Mucosa of stomach (tissue), 1 donor: ENCODE results near the gene HSPB6.
"Not testable (repeated sequence)": the region's sequence is repeated elsewhere in the genome, so short reads cannot be mapped to it uniquely, and the experiment has no call there.

ENCODE experiments used
- H3K27me3 ChIP-seq: one replicate; pipeline ENCODE4 v1.7.0; 2013; ENCODE audit warnings: mild to moderate bottlenecking, low read length; ENCODE audit not compliant: control insufficient read depth, insufficient read depth
- H3K36me3 ChIP-seq: one replicate; pipeline ENCODE4 v1.7.0; 2013; ENCODE audit warnings: low read length; ENCODE audit not compliant: control insufficient read depth, insufficient read depth
- H3K4me1 ChIP-seq: one replicate; pipeline ENCODE4 v1.7.0; 2013; ENCODE audit warnings: mild to moderate bottlenecking, low read length; ENCODE audit not compliant: control insufficient read depth, insufficient read depth
- H3K4me3 ChIP-seq: one replicate; pipeline ENCODE4 v1.7.0; 2013; ENCODE audit warnings: low read length
- H3K9ac ChIP-seq: one replicate; pipeline ENCODE4 v1.7.0; 2013; ENCODE audit warnings: mild to moderate bottlenecking, low read length, moderate library complexity
- H3K9me3 ChIP-seq: one replicate; pipeline ENCODE4 v1.7.0; 2013; ENCODE audit warnings: mild to moderate bottlenecking, low read length, moderate library complexity; ENCODE audit not compliant: control insufficient read depth
- donor health status: Pancreatic carcinoma.

The HSPB6 gene

DNA sequence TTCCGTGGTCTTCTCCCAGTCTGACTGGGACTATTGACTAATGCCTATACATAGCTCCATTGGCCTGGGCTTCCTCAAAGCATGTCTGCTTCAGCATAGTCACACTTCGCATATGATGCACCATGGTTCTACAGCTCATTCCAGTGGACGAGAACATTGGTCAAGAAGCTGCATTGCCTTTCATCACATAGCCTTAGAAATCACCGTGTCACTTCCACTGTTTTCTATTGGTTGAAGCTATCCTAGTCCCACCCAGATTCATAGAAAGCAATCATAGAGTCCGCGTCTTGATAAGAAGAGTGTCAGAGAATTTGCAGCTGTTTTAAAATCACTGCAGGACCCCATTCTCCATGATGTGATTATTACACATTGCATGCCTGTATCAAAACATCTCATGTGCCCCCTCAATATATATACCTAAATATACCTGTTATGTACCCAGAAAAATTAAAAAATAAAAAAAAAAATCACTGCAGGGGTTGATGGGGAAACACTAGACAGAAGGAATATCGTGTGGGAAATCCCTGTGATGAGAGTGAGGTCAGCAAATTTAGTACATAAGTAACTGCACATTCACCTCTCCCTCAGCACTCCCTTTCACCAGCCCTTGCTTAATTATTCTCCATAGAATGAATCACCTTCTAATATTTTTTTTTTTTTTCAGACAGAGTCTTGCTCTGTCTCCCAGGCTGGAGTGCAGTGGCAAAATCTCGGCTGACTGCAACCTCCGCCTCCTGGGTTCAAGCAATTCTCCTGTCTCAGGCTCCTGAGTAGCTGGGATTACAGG lies 16.4 kb upstream of the HSPB6 start:
- Histone ChIP-seq H3K36me3 (no peaks in the 10 kb centered on the region), H3K9me3 (no peaks in the 10 kb centered on the region), H3K4me3 (no peak overlapping the region), H3K4me1 (no peaks in the 10 kb centered on the region), H3K27me3 (no peaks in the 10 kb centered on the region), H3K9ac (no peak overlapping the region)

DNA sequence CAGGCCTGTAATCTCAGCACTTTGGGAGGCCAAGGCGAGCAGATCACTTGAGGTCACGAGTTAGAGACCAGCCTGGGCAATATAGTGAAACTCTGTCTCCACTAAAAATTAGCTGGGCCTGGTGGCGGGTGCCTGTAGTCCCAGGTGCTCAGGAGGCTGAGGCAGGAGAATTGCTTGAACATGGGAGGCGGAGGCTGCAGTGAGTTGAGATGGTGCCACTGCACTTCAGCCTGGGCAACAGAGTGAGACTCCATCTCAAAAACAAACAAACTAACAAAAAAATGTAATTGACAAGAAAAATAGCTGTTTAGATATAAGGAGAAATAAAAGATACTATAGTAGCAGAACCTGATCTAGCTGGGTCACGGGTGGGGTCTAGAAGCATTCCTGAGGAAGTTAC lies 15.5 kb upstream of the HSPB6 start:
- not testable (repeated sequence) for H3K4me1 ChIP-seq, H3K9me3 ChIP-seq, H3K9ac ChIP-seq, H3K27me3 ChIP-seq, H3K36me3 ChIP-seq, H3K4me3 ChIP-seq

DNA sequence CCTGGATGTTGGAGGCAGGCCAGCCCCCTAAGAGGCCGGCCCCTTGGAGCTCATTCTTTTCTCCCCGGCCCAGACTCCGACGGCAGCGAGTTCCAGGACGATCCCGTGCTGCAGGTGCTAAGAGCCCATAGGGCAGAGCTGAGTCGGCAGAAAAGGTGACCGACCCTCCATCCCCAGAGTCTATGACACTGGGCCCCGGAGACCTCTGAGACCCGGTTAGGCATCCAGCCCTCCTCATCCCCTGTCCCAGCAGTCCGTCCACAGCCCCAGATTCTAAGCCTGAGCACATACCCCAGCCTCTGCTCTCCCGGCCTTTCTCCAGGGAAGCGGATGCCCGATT lies 11.2 kb upstream of the HSPB6 start:
- Histone ChIP-seq H3K9me3 (no peaks in the 10 kb centered on the region), H3K9ac (no peak overlapping the region), H3K27me3 (no peaks in the 10 kb centered on the region), H3K4me1 (no peaks in the 10 kb centered on the region), H3K4me3 (no peak overlapping the region), H3K36me3 (no peaks in the 10 kb centered on the region)

DNA sequence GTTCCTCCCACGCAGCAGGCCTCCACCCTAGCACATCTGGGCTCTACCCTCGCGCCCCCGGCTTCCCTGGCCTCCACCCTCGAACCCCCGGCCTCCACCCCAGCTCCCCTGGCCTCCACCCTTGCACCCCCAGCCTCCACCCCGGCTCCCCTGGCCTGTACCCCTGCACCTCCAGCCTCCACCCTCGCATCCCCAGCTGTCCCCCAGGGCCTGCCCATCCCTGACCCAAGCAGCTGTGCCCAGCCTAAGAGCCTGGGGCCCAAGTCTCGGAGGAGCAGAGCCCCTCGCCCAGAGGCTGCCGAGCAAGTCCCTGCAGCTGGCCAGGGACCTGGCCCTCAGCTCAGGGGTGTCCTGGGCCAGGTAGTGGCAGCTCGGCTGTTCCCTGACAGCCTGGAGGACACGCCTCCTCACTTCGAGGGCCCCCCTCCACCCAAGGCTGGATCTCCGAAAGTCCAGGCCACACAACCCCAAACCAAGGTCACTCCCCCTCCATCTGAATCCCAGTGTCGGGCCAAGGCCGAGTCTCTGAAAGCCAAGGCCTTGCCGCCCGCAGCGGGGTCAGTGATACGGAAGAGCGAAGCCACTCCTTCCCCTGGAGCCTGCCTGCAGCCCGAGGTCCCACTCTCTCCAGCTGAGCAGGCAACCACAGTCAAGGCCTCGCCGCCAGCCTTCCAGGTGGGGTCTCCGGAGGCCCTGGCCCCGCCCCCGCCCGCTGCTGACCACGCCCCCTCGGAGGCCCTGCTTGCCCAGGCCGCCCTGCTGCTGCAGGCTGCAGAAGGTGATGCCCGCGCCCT lies 10.7 kb upstream of the HSPB6 start:
- H3K36me3 ChIP-seq = no peaks in the 10 kb centered on the region
- H3K4me3 ChIP-seq = no peak overlapping the region
- no peaks in the 10 kb centered on the region for H3K4me1 ChIP-seq
- H3K9ac ChIP-seq = no peak overlapping the region
- no peaks in the 10 kb centered on the region for H3K27me3 ChIP-seq
- H3K9me3 ChIP-seq = no peaks in the 10 kb centered on the region

DNA sequence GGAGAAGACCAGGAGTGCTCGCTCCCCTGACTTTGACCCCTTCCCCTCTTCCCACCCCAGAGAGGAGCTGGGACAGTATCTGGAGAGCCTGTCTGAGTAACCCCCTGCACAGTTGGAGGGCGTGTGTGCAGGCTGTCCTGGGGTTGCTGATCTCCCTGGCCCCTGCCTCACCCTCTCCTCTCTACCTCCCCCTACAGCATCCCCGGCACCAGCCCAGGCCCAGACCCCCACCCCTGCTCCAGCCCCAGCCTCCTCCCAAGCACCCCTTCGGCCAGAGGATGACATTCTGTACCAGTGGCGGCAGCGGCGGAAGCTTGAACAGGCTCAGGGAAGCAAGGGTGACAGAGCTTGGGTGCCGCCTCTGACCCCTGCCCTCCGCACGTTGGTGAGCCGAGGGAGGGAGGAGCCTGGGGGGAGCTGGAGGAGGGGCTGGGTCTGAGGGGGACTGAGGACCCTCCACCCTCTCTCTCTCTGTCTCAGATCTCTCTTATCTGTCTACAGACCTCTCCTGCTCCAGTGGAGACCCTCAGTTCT lies 9.8 kb upstream of the HSPB6 start:
- H3K9me3 ChIP-seq = no peaks in the 10 kb centered on the region
- H3K36me3 ChIP-seq = no peaks in the 10 kb centered on the region

DNA sequence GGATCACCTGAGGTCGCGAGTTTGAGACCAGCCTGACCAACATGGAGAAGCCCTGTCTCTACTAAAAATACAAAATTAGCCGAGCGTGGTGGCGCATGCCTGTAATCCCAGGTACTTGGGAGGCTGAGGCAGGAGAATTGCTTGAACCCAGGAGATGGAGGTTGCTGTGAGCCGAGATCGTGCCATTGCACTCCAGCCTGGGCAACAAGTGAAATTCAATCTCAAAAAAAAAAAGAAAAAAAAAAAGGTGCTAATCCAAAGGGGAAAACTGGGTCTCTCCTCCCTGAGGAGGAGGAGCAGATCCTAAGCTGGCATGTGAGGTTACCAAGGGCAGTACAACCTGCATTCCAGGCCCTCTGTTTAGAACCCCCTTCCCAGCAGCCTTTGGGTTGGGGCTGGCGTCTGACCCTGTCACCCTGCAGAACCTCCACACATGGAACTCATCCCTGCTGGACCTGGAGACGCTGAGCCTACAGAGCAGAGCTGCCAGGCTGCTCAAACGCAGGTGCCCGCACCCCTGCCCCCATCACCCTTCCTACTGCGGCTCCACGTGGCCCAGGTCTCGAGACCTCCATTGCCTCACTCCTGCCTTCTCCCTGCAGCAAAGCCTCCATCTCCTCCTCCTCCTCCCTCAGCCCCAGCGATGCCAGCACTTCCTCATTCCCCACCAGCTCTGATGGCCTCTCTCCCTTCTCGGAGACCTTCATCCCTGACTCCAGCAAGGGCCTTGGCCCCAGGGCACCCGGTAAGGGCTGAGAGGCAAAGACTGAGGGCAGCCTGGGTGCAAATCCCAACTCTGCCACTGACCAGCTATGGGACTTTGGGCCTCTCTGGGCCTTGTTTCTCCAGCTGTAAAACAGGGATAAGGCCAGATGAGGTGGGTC lies 7.8 kb upstream of the HSPB6 start:
- Histone ChIP-seq H3K9ac (no peak overlapping the region), H3K4me1 (no peaks in the 10 kb centered on the region), H3K9me3 (no peaks in the 10 kb centered on the region), H3K27me3 (no peaks in the 10 kb centered on the region), H3K4me3 (no peak overlapping the region), H3K36me3 (no peaks in the 10 kb centered on the region)

More for the DNA sequence above, 9.8 kb upstream of the HSPB6 start:
- Histone ChIP-seq H3K27me3 (no peaks in the 10 kb centered on the region), H3K4me3 (no peak overlapping the region), H3K4me1 (no peaks in the 10 kb centered on the region), H3K9ac (no peak overlapping the region)

DNA sequence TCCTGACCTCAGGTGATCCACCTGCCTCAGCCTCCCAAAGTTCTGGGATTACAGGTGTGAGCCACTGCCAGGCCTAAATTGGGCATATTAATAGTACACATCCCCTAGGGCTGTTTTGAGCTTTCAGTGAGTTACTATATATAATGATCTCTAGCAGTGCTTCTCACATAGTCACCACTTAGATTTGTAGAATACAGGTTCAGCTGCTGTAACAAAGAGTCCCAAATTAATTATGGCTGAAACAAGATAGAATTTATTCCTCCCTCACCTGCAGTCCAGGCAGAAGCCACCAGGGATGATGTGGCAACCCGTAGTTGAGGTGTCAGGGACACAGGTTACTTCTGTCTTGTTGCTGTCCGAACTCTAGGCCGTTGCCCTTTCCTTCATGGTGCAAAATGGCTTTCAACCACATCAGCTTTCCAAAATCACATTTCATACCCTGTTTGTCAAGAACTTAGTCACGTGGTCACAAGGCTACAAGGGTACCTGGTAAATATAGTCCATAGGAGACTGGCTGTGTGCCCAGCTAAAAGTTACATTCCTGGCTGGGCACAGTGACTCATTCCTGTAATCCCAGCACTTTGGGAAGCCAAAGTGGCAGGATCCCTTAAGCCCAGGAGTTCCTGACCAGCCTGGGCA lies 4.0 kb upstream of the HSPB6 start:
- Histone ChIP-seq H3K4me1 (peaks cover 26% of the 10 kb centered on the region), H3K9ac (no peak overlapping the region), H3K4me3 (no peak overlapping the region), H3K27me3 (peaks cover 10% of the 10 kb centered on the region), H3K9me3 (no peaks in the 10 kb centered on the region), H3K36me3 (no peaks in the 10 kb centered on the region)

DNA sequence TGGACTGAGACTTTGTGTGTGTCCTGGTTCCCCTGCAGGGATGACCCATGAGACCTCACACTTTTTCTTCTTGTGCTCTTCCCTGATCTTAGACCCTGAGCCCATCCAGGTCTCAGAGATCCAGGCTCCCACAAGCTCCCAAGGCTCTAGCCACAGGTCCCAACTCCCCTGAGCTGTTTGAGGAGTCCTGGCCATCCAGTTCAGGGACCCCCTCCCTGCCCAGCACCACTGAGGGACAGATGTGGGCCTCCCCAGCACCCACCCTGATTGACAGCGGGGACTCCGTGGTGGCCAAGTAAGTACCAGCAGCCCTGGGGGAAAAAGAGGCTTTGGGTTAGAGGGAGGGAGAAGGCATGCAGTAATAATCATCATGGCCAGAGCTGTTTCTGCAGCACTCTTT lies 2.9 kb upstream of the HSPB6 start:
- no peaks in the 10 kb centered on the region for H3K9me3 ChIP-seq
- no peak overlapping the region for H3K9ac ChIP-seq
- no peaks in the 10 kb centered on the region for H3K36me3 ChIP-seq
- H3K4me1 ChIP-seq = peaks cover 37% of the 10 kb centered on the region
- H3K27me3 ChIP-seq = peaks cover 18% of the 10 kb centered on the region
- no peak overlapping the region for H3K4me3 ChIP-seq

DNA sequence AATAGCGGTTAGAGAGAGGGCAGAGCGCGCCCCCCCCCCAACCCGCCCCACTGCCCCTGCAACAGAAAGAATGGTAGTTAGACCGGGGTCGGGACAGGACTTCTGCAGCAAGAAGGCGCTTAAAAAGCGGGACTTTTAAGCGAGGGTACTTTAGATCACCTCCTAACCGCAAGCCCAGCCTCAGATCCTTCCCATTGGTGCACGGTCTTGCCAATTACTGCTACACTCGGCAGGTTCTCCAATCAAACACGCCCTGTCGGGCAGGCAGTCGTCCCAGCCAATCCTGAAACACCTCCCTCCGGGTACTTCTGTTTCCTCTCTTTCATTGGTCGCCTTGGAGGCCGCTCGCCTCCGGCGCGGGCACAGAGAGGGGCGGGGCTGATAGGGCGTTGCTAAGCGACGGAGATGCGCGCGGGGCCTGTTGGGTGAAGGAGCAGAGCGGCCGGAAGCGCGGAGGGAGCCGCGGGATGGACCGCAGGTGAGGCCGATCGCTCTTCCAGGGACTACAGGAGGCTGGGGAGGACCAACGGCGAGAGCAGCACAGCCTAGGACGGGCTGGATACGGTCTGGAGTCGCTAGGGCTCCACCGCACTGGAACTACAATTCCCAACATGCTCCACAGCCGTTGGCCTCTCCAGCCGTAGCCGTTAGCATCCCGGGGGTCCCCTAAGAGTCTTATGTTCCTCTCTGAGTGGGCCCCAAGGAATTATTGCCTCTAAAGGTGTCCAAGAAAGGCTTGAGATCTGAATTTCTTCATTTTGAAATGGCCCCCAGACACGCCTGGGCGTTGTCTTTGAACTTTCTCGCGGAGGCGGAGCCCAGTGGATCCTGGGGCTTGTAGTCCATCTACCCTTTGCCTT lies 1.1 kb upstream of the HSPB6 start, which contains the start of gene PROSER3:
Gene PROSER3, plus strand, starts transcription at position 428 of the 860 bp plus-strand sequence. Its CDS starts 40 bp downstream, at position 468.
- Histone ChIP-seq H3K36me3 (peaks cover 7% of the 10 kb centered on the region), H3K27me3 (peaks cover 18% of the 10 kb centered on the region), H3K4me3 (peak within 1 kb of the TSS; percentile 91), H3K9ac (peak within 1 kb of the TSS; percentile 92), H3K9me3 (no peaks in the 10 kb centered on the region), H3K4me1 (peaks cover 37% of the 10 kb centered on the region)

DNA sequence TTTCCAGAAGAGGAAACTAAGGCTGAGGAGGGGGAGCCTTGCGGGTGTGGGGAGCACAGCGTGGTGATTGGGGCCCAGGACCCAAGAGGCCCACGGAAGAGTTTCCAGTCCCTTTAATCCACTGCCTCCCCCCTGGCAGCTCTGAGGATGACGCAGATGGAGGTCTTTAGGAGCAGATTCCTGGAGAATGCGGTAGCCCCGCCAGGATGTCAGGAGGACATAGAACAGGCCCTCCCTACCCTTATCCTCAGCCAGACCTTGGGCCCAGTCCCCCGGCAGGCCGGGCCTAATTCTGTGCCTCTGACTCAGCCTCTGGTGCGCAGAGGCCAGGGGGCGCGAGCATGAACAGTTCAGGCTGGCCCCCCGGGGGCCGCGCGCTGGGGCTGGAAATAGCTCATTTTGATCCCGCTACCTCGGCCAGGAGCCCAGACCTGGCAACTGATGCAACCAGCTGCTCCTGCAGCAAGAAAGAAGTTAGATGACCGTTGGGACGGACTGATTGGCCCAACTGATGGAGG lies 461 bp upstream of the HSPB6 start:
- Histone ChIP-seq H3K9me3 (no peaks in the 10 kb centered on the region), H3K4me1 (peaks cover 37% of the 10 kb centered on the region), H3K36me3 (peaks cover 12% of the 10 kb centered on the region), H3K9ac (peak overlapping the region; percentile 54), H3K4me3 (peak overlapping the region; percentile 25), H3K27me3 (peaks cover 18% of the 10 kb centered on the region)
